ENCODE measurements around the gene RSPO4. TPM values are rescaled to one million over a fixed set of nuclear protein-coding genes. Genes with fewer than 3 reads are reported as not detected.

The RSPO4 gene
- total and polyA plus RNA-seq, 8 donors, result 0.25 TPM; not detected in 7

GRCh38 chr20:962223-962622 lies 39.9 kb downstream of the RSPO4 start:
- TF ChIP-seq POLR2AphosphoS5 (IDR thresholded peaks at IDR 0.05) (no peak), EP300 (IDR thresholded peaks at IDR 0.05) (no peak), POLR2A (IDR thresholded peaks at IDR 0.05) (no peak), CTCF (IDR thresholded peaks at IDR 0.05) (no peak)
- Histone ChIP-seq H3K27me3 (peaks cover 0 to 71% (median 16%) of the 10 kb centered on the region in 3 donors), H3K9me3 (no peaks in the 10 kb centered on the region), H3K4me1 (no peaks in the 10 kb centered on the region), H3K4me3 (no peak overlapping the region), H3K27ac (no peak overlapping the region), H3K36me3 (no peaks in the 10 kb centered on the region)
- intact Hi-C loops (cut with DNase I; ENCODE audit: low total_unique reads), result no loop called here
- WGBS, 5 donors, result 67 to 81% (median 78%) methylated on average over 3 of the region's 3 CpGs
- no peak for DNase-seq

GRCh38 chr20:961768-962167 lies 40.3 kb downstream of the RSPO4 start:
- H3K27ac ChIP-seq, result no peak overlapping the region
- H3K36me3 ChIP-seq, result no peaks in the 10 kb centered on the region
- DNase-seq, result no peak
- H3K4me1 ChIP-seq, result no peaks in the 10 kb centered on the region
- intact Hi-C loops (cut with DNase I; ENCODE audit: low total_unique reads), result no loop called here
- H3K4me3 ChIP-seq, result no peak overlapping the region
- no peaks in the 10 kb centered on the region for H3K9me3 ChIP-seq
- WGBS, 5 donors, result 46 to 59% (median 51%) methylated on average over 2 of the region's 2 CpGs
- no peak for TF ChIP-seq POLR2AphosphoS5 (IDR thresholded peaks at IDR 0.05)
- no peak for TF ChIP-seq EP300 (IDR thresholded peaks at IDR 0.05)
- no peak for TF ChIP-seq CTCF (IDR thresholded peaks at IDR 0.05)
- no peak for TF ChIP-seq POLR2A (IDR thresholded peaks at IDR 0.05)
- peaks cover 0 to 75% (median 16%) of the 10 kb centered on the region in 3 donors for H3K27me3 ChIP-seq

- H3K4me1 ChIP-seq, result peaks cover 0 to 5% (median 4%) of the 10 kb centered on the region in 4 donors
- DNase-seq, result no peak
- 76 to 80% (median 78%) methylated on average over 13 to 16 of the region's 16 CpGs for WGBS, 5 donors
- H3K4me3 ChIP-seq, result no peak overlapping the region
- no peak for TF ChIP-seq POLR2A (IDR thresholded peaks at IDR 0.05)
- intact Hi-C loops (cut with DNase I; ENCODE audit: low total_unique reads), result no loop called here
- H3K9me3 ChIP-seq, result no peaks in the 10 kb centered on the region
- peaks cover 0 to 75% (median 29%) of the 10 kb centered on the region in 3 donors for H3K27me3 ChIP-seq
- H3K27ac ChIP-seq, result no peak overlapping the region
- no peaks in the 10 kb centered on the region for H3K36me3 ChIP-seq
These were observed 42.0 kb downstream of the RSPO4 start for GRCh38 chr20:959996-960615.

- intact Hi-C loops (cut with DNase I; ENCODE audit: low total_unique reads), result no loop called here
- TF ChIP-seq CTCF (IDR thresholded peaks at IDR 0.05), result no peak
- no peak for TF ChIP-seq EP300 (IDR thresholded peaks at IDR 0.05)
- no peak for TF ChIP-seq POLR2AphosphoS5 (IDR thresholded peaks at IDR 0.05)
- TF ChIP-seq POLR2A (IDR thresholded peaks at IDR 0.05), result no peak
- no peak overlapping the region for H3K4me3 ChIP-seq
- peaks cover 0 to 5% (median 4%) of the 10 kb centered on the region in 4 donors for H3K4me1 ChIP-seq
- 52 to 65% (median 58%) methylated on average over 15 to 19 of the region's 19 CpGs for WGBS, 5 donors
- DNase-seq, result no peak
- H3K27ac ChIP-seq, result no peak overlapping the region
- H3K36me3 ChIP-seq, result no peaks in the 10 kb centered on the region
- no peaks in the 10 kb centered on the region for H3K9me3 ChIP-seq
- H3K27me3 ChIP-seq, result peaks cover 0 to 77% (median 34%) of the 10 kb centered on the region in 3 donors
These were observed 42.9 kb downstream of the RSPO4 start for GRCh38 chr20:958936-959815.

Measured in stomach (tissue), 9 donors.